Heart left ventricle (tissue), 16 donors: ENCODE measurements around the gene SFXN2. TPM values are rescaled to one million over a fixed set of nuclear protein-coding genes. Genes with fewer than 3 reads are reported as not detected.

Source experiments
- ATAC-seq, 4 donors: fragments of 200-7000 bp; cut with Tn5 transposase; one replicate each; pipeline ENCODE4 v1.9.1; 2020 to 2022; ENCODE audit warnings: moderate library complexity in 4 of 4, mild to moderate bottlenecking in 3 of 4, moderate number of reproducible peaks in 1 of 4
- DNase-seq, 5 donors: peaks; one replicate each; pipeline ENCODE4 v3.0.0-alpha.2; 2020
- H3K27ac ChIP-seq, 12 donors: fragments of 200-600 bp; sonication (generic) in 4 of 12; one replicate each; pipeline versions ENCODE4 v1.5.0 to v1.8.0; 2016 to 2022; ENCODE audit warnings: mild to moderate bottlenecking in 2 of 12
- H3K27me3 ChIP-seq, 9 donors: fragments of 200-600 bp; sonication (generic) in 2 of 9; one replicate each; pipeline versions ENCODE4 v1.5.1 to v1.8.0; 2016 to 2022; ENCODE audit warnings: mild to moderate bottlenecking in 3 of 9
- H3K36me3 ChIP-seq, 9 donors: fragments of 200-600 bp; sonication (generic) in 2 of 9; one replicate each; pipeline versions ENCODE4 v1.5.0 to v1.8.0; 2018 to 2022; ENCODE audit warnings: mild to moderate bottlenecking in 2 of 9
- H3K4me1 ChIP-seq, 12 donors: fragments of 200-600 bp; sonication (generic) in 4 of 12; one replicate each; pipeline versions ENCODE4 v1.5.0 to v1.8.0; 2016 to 2022; ENCODE audit warnings: mild to moderate bottlenecking in 3 of 12
- H3K4me3 ChIP-seq, 12 donors: fragments of 200-600 bp; sonication (generic) in 4 of 12; one replicate each; pipeline versions ENCODE4 v1.5.0 to v1.8.0; 2017 to 2022; ENCODE audit warnings: mild to moderate bottlenecking in 9 of 12, moderate library complexity in 4 of 12
- H3K9me3 ChIP-seq, 12 donors: fragments of 200-600 bp; sonication (generic) in 4 of 12; one replicate each; pipeline versions ENCODE4 v1.5.0 to v1.8.0; 2016 to 2022; ENCODE audit warnings: mild to moderate bottlenecking in 1 of 12
- CTCF ChIP-seq, 12 donors: fragments of 200-600 bp; sonication (generic) in 4 of 12; IDR thresholded peaks; one replicate each; pipeline versions ENCODE4 v1.5.0 to v1.8.0; 2018 to 2022; ENCODE audit warnings: antibody characterized with exemption in 12 of 12, mild to moderate bottlenecking in 5 of 12
- POLR2A ChIP-seq, 2 donors: fragments of 450-650 bp; IDR thresholded peaks; one replicate each; pipeline ENCODE4 v1.6.1; 2017; ENCODE audit warnings: antibody characterized with exemption in 2 of 2, mild to moderate bottlenecking in 2 of 2, moderate library complexity in 2 of 2
- WGBS, 4 donors: extraction: QIAGEN DNeasy Blood & Tissue Kit in 2 of 4; methylation state at CpG; one replicate each; pipeline versions ENCODE4 v1.1.5 to v1.1.7; 2013 to 2018; 5-methylcytosine and 5-hydroxymethylcytosine counted together
- intact Hi-C, 10 donors: fragments of 100-400 bp; cut with DNase I; formaldehyde crosslinking; loops; one replicate each; pipeline versions ENCODE4 v1.11.1 to v1.14.2; 2022
- polyA plus RNA-seq, 2 donors: library from polyadenylated mRNA; stranded (reverse); fragments of 200-250 nt; gene quantifications; one replicate each; pipeline ENCODE4 v1.2.3, GENCODE V29; 2013
- total RNA-seq, 9 donors: library from RNA; depleted of rRNA in 2 of 9; stranded (reverse); fragments of >200 nt in 2 of 9; fragmentation: NEBNext Ultra II Directional in 3 of 9; extraction: Animal tissue kit (Norgen Biotek cat#: 25700) in 3 of 9; gene quantifications; one replicate each; pipeline versions ENCODE4 v1.1.0 to v1.2.4, GENCODE V29; 2016 to 2023
- donor health status: ischemic (EF 13 %, LVEDD 7.1; RV severe dilation, severe dysfunction).
- donor health status: healthy with polysubstance abuse.
- donor health status: DM: no; HTN: yes; CAD: no.
- donor health status: DM: no; HTN: no; CAD: no.
- donor health status: ischemic (EF 25% LVEDD 6.9; RV normal size, moderate dysfunction).
- donor health status: ischemic (EF 25% LVEDD 5.7; RV mildly dilated, moderate dysfunction).
- donor health status: healthy.
- donor health status: DM: yes; HTN: yes; CAD: no.
- donor health status: ischemic (EF 35%, LVEDD 5.7; RV mildly dilated, moderate dysfunction).
- donor health status: nonischemic (EF 11% LVEDD 7.7; RV severe dilation, severe dysfunction).
- donor health status: DM: yes; HTN: yes; CAD: no.
- donor health status: PGD.
- donor health status: ischemic (EF 29% LVEDD 5.4; RV normal size, mild dysfunction).
- donor health status: nonischemic (EF 23%, LVEDD 6.1; RV moderate dilation, normal function).

The SFXN2 gene
- total and polyA plus RNA-seq, 11 donors: 0.50 to 7.2 (median 2.4) TPM

GRCh38 chr10:102675011-102675665 is 39.3 kb upstream of the SFXN2 start:
- peaks cover 11 to 85% (median 65%) of the 10 kb centered on the region in 12 donors for H3K4me1 ChIP-seq
- H3K9me3 ChIP-seq: no peaks in the 10 kb centered on the region
- ATAC-seq (no peak), DNase-seq (no peak)
- TF ChIP-seq CTCF (IDR thresholded peaks at IDR 0.05): no peak
- no peak for TF ChIP-seq POLR2A (IDR thresholded peaks at IDR 0.05)
- 49 to 59% (median 54%) methylated on average over 8 of the region's 8 CpGs for WGBS, 4 donors
- no peaks in the 10 kb centered on the region for H3K36me3 ChIP-seq
- intact Hi-C loops: loop anchor here in 4 of 10 donors (2.0 to 5.0 kb wide), 3 partner anchors 28 to 37 kb away; partner anchors contain the start of genes ARL3 (in 4 of the 4), SFXN2 (in 4 of the 4) and TRIM8 (in 1 of the 4)
- H3K27me3 ChIP-seq: no peaks in the 10 kb centered on the region
- peak overlapping the region in 1 of 12 donors; percentile 41 for H3K4me3 ChIP-seq
- H3K27ac ChIP-seq: peak overlapping the region in 11 of 12 donors; percentile 79 to 90 (median 85)

- TF ChIP-seq POLR2A (IDR thresholded peaks at IDR 0.05) (no peak), CTCF (IDR thresholded peaks at IDR 0.05) (no peak)
- ATAC-seq (peak in 1 of 4 donors; percentile 14), DNase-seq (peak in 2 of 5 donors; percentile 60 to 64)
- Histone ChIP-seq H3K4me1 (peaks cover 11 to 78% (median 64%) of the 10 kb centered on the region in 12 donors), H3K36me3 (peaks cover 0 to 5% (median 0%) of the 10 kb centered on the region in 9 donors), H3K27ac (peak overlapping the region in 11 of 12 donors; percentile 79 to 90 (median 85)), H3K4me3 (peak overlapping the region in 3 of 12 donors; percentile 10 to 14 (median 13)), H3K9me3 (no peaks in the 10 kb centered on the region), H3K27me3 (no peaks in the 10 kb centered on the region)
- intact Hi-C loops: loop anchor here in 4 of 10 donors (2.0 to 5.0 kb wide), 3 partner anchors 29 to 36 kb away; partner anchors contain the start of genes ARL3 (in 4 of the 4), SFXN2 (in 4 of the 4) and TRIM8 (in 1 of the 4)
- WGBS, 4 donors: 53 to 63% (median 55%) methylated on average over 16 of the region's 16 CpGs
These were observed 38.5 kb upstream of the SFXN2 start for GRCh38 chr10:102675666-102676533.

GRCh38 chr10:102676534-102677315 is 37.7 kb upstream of the SFXN2 start:
- Histone ChIP-seq H3K4me1 (peaks cover 11 to 76% (median 64%) of the 10 kb centered on the region in 12 donors), H3K27me3 (no peaks in the 10 kb centered on the region), H3K27ac (peak overlapping the region in 11 of 12 donors; percentile 0 to 90 (median 64)), H3K9me3 (no peaks in the 10 kb centered on the region), H3K4me3 (no peak overlapping the region), H3K36me3 (peaks cover 0 to 6% (median 0%) of the 10 kb centered on the region in 9 donors)
- no peak for DNase-seq
- intact Hi-C loops: loop anchor here in 4 of 10 donors (5.0 kb wide), 1 partner anchor 36 kb away; the partner anchor contains the start of genes ARL3 (in 4 of the 4) and SFXN2 (in 4 of the 4)
- 71 to 88% (median 78%) methylated on average over 9 of the region's 9 CpGs for WGBS, 4 donors
- TF ChIP-seq POLR2A (IDR thresholded peaks at IDR 0.05) (no peak), CTCF (IDR thresholded peaks at IDR 0.05) (no peak)
- ATAC-seq: no peak
